ENCODE measurements around the gene SEC14L5.

Gene SEC14L5

GRCh38 chr16:5007256-5007655 is 49.1 kb downstream of the SEC14L5 start:
- DNase-seq (ENCODE audit: insufficient read length, low spot score), result no peak
- FAIRE-seq, result no peak

GRCh38 chr16:5008311-5008731 is 50.2 kb downstream of the SEC14L5 start:
- no peak for DNase-seq (ENCODE audit: insufficient read length, low spot score)
- no peak for FAIRE-seq

GRCh38 chr16:5010576-5011329 is 52.6 kb downstream of the SEC14L5 start:
- FAIRE-seq, result no peak
- DNase-seq (ENCODE audit: insufficient read length, low spot score), result no peak

GRCh38 chr16:5011637-5012036 is 53.5 kb downstream of the SEC14L5 start:
- FAIRE-seq (no peak), DNase-seq (ENCODE audit: insufficient read length, low spot score) (no peak)

- no peak for FAIRE-seq
These were observed 54.8 kb downstream of the SEC14L5 start for GRCh38 chr16:5012887-5013286.

GRCh38 chr16:5015351-5015750 is 57.2 kb downstream of the SEC14L5 start:
- DNase-seq (ENCODE audit: insufficient read length, low spot score) (no peak), FAIRE-seq (no peak)

More at GRCh38 chr16:5012887-5013286, 54.8 kb downstream of the SEC14L5 start:
- DNase-seq (ENCODE audit: insufficient read length, low spot score), result no peak

- no peak for DNase-seq (ENCODE audit: insufficient read length, low spot score)
- FAIRE-seq, result no peak
These were observed 57.8 kb downstream of the SEC14L5 start for GRCh38 chr16:5015887-5016286.

- no peak for DNase-seq (ENCODE audit: insufficient read length, low spot score)
These were observed 59.0 kb downstream of the SEC14L5 start for GRCh38 chr16:5016967-5017677.

GRCh38 chr16:5017678-5017969 is 59.5 kb downstream of the SEC14L5 start:
- no peak for DNase-seq (ENCODE audit: insufficient read length, low spot score)
- no peak for FAIRE-seq

More at GRCh38 chr16:5016967-5017677, 59.0 kb downstream of the SEC14L5 start:
- no peak for FAIRE-seq

GRCh38 chr16:5018793-5019192 is 60.7 kb downstream of the SEC14L5 start:
- FAIRE-seq, result no peak

GRCh38 chr16:5019775-5020174 is 61.6 kb downstream of the SEC14L5 start:
- FAIRE-seq, result no peak
- no peak for DNase-seq (ENCODE audit: insufficient read length, low spot score)

More at GRCh38 chr16:5018793-5019192, 60.7 kb downstream of the SEC14L5 start:
- no peak for DNase-seq (ENCODE audit: insufficient read length, low spot score)

GRCh38 chr16:5020551-5020950 is 62.4 kb downstream of the SEC14L5 start:
- DNase-seq (ENCODE audit: insufficient read length, low spot score), result no peak
- FAIRE-seq, result peak; percentile 9

- no peak for DNase-seq (ENCODE audit: insufficient read length, low spot score)
- FAIRE-seq, result no peak
These were observed 64.4 kb downstream of the SEC14L5 start for GRCh38 chr16:5022521-5022920.

- FAIRE-seq, result no peak
- peak; percentile 50 for DNase-seq (ENCODE audit: insufficient read length, low spot score)
These were observed 66.5 kb downstream of the SEC14L5 start for GRCh38 chr16:5024632-5025031.

- FAIRE-seq (no peak), DNase-seq (ENCODE audit: insufficient read length, low spot score) (no peak)
These were observed 67.1 kb downstream of the SEC14L5 start for GRCh38 chr16:5025171-5025632.

GRCh38 chr16:5026664-5027063 is 68.5 kb downstream of the SEC14L5 start:
- no peak for FAIRE-seq
- DNase-seq (ENCODE audit: insufficient read length, low spot score), result no peak

GRCh38 chr16:5027086-5027485 is 69.0 kb downstream of the SEC14L5 start:
- FAIRE-seq (no peak), DNase-seq (ENCODE audit: insufficient read length, low spot score) (no peak)

GRCh38 chr16:5027575-5028235 is 69.6 kb downstream of the SEC14L5 start:
- FAIRE-seq (no peak), DNase-seq (ENCODE audit: insufficient read length, low spot score) (no peak)

GRCh38 chr16:5028950-5029475 is 70.9 kb downstream of the SEC14L5 start:
- FAIRE-seq (no peak), DNase-seq (ENCODE audit: insufficient read length, low spot score) (no peak)

GRCh38 chr16:5030251-5030870 is 72.2 kb downstream of the SEC14L5 start:
- no peak for DNase-seq (ENCODE audit: insufficient read length, low spot score)
- FAIRE-seq, result no peak

GRCh38 chr16:5031601-5032000 is 73.5 kb downstream of the SEC14L5 start:
- no peak for DNase-seq (ENCODE audit: insufficient read length, low spot score)
- FAIRE-seq, result no peak
